Memory B cell (primary cell): ENCODE results near the gene RNF14.
"Not testable (repeated sequence)": the region's sequence is repeated elsewhere in the genome, so short reads cannot be mapped to it uniquely, and the experiment has no call there.

Experiments used
- ATAC-seq: fragments of 150-1000 bp; cut with Tn5 transposase; 2 replicates; pipeline ENCODE4 v1.10.0; 2021; ENCODE audit warnings: low read depth, mild to moderate bottlenecking, moderate library complexity
- DNase-seq, 2 donors: peaks; one replicate each; pipeline ENCODE4 v3.0.0; 2022; ENCODE audit warnings: low spot score in 2 of 2
- H3K27ac Mint-ChIP-seq: one replicate; pipeline ENCODE4 v1.8.0; 2022; ENCODE audit warnings: mild to moderate bottlenecking, moderate library complexity, mixed read lengths
- H3K27me3 Mint-ChIP-seq: one replicate; pipeline ENCODE4 v1.8.0; 2022; ENCODE audit warnings: mixed read lengths
- H3K36me3 Mint-ChIP-seq: one replicate; pipeline ENCODE4 v1.8.0; 2022; ENCODE audit warnings: mild to moderate bottlenecking, mixed read lengths
- H3K4me1 Mint-ChIP-seq: one replicate; pipeline ENCODE4 v1.8.0; 2022; ENCODE audit warnings: mixed read lengths
- H3K4me3 Mint-ChIP-seq: one replicate; pipeline ENCODE4 v1.8.0; 2022; ENCODE audit warnings: mild to moderate bottlenecking, moderate library complexity, mixed read lengths
- H3K9me3 Mint-ChIP-seq: one replicate; pipeline ENCODE4 v1.8.0; 2022; ENCODE audit warnings: mixed read lengths

Gene RNF14, protein sequence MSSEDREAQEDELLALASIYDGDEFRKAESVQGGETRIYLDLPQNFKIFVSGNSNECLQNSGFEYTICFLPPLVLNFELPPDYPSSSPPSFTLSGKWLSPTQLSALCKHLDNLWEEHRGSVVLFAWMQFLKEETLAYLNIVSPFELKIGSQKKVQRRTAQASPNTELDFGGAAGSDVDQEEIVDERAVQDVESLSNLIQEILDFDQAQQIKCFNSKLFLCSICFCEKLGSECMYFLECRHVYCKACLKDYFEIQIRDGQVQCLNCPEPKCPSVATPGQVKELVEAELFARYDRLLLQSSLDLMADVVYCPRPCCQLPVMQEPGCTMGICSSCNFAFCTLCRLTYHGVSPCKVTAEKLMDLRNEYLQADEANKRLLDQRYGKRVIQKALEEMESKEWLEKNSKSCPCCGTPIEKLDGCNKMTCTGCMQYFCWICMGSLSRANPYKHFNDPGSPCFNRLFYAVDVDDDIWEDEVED

DNA sequence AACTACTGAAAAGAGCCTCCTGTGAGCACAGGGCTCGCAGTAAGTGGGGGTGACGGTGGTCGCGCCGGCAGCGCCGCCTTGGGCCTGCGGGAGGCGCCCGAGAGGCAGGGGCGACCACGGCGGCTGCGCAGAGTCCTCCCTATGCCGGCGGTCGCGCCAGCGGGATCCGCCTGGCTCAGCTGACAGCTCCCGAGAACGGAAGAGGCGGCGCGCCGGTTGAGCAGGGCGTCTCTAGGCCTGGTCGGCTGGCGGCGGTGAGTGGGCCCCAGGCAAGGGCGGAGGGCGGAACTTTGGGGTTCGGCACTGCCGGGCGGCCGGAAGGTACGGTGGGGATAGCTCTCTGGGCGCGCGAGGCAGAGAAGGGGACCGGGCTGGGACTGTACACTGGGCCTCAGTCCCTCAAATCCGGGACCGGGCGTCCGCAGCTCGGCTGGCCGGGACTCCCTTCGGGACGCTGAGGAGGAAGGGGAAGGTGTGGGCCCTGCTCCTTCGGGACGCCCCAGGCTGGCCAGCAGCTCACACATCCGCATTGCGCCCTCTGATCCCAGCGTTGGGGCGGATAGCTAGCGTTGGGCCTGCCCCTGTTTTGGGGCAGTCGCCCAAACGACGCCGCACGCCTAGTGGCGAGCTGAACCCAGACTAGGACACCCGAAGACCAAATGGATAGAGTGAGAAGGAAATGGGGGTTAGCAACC is at the start of gene RNF14:
Gene RNF14 (plus strand): TSS at position 192 of the 695 bp plus-strand sequence. CDS start 4,484 bp downstream, outside the sequence.
- H3K27me3 Mint-ChIP-seq: no peaks in the 10 kb centered on the region
- peaks cover 35% of the 10 kb centered on the region for H3K4me1 Mint-ChIP-seq
- peak within 1 kb of the TSS; percentile 91 for H3K4me3 Mint-ChIP-seq
- DNase-seq: peak; percentile 90 to 93
- peak within 1 kb of the TSS; percentile 96 for H3K27ac Mint-ChIP-seq
- ATAC-seq: peak; percentile 93
- H3K36me3 Mint-ChIP-seq: peaks cover 6% of the 10 kb centered on the region
- no peaks in the 10 kb centered on the region for H3K9me3 Mint-ChIP-seq

DNA sequence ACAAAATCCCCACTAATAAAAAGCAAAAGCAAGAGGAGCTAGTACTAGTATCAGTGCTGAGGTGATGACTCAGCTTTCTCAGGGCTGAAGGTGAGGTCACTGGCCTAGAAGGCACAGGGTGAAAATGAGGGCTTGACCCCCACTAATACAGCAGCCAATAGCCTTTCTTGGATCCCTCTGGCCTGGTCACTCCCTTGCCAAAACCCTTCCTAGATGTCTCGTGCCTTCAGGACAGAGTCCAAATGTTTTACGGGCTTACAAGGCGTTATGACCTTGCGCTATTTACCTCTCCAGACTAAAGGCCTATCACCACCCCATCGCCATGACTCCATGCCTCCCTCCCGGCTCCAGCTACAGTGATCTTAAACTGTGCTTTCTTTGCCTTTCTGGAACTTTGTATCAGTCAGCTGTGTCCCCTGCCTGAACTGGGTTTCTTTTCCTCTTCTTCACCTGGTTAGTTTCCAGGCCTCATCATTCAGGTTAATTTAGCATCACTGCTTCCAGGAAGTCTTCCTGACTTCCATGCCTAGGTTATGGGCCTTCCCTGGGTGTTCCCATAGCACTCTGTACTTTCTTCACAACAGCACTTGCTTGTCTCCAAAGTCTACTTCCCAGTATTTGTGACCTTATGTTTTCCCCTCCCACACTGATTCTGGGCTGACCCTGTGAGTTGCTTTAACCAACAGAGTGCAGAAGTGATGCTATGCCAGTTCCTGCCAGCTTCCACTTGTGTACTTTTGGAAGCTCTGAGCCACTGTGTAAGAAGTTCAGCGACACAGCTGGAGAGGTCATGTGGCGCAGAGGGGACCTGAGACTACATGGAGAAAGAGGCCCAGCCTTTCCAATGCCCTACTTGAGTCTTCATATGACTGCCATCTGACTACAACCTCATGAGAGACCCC is 49.4 kb upstream of the RNF14 start:
- no peak overlapping the region for H3K27ac Mint-ChIP-seq
- peaks cover 3% of the 10 kb centered on the region for H3K36me3 Mint-ChIP-seq
- no peak overlapping the region for H3K4me3 Mint-ChIP-seq
- no peaks in the 10 kb centered on the region for H3K9me3 Mint-ChIP-seq
- no peak for DNase-seq
- no peak for ATAC-seq
- H3K4me1 Mint-ChIP-seq: peaks cover 22% of the 10 kb centered on the region
- no peaks in the 10 kb centered on the region for H3K27me3 Mint-ChIP-seq

DNA sequence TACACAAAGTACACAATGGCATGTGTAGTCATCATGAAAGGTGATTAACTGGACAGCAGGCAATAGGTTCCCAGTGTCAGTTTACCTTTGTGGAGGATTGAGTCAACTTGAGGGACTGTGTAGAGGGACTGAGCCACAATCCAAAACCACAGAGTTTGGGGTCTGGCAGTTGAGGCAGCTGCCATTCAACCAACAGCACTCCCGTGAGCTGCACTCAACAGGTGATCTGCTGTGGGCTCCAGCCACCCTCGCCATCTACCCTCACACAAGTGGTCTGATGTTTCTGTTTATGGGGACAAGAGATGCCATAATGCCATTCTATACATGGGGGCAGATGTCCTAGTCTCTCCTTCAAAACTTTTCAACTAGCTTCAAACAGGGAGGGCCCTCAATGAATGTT is 48.1 kb upstream of the RNF14 start:
- H3K4me3 Mint-ChIP-seq: no peak overlapping the region
- H3K27ac Mint-ChIP-seq: no peak overlapping the region
- no peaks in the 10 kb centered on the region for H3K27me3 Mint-ChIP-seq
- H3K36me3 Mint-ChIP-seq: peaks cover 8% of the 10 kb centered on the region
- H3K4me1 Mint-ChIP-seq: peaks cover 19% of the 10 kb centered on the region
- ATAC-seq (no peak), DNase-seq (no peak)
- H3K9me3 Mint-ChIP-seq: no peaks in the 10 kb centered on the region

DNA sequence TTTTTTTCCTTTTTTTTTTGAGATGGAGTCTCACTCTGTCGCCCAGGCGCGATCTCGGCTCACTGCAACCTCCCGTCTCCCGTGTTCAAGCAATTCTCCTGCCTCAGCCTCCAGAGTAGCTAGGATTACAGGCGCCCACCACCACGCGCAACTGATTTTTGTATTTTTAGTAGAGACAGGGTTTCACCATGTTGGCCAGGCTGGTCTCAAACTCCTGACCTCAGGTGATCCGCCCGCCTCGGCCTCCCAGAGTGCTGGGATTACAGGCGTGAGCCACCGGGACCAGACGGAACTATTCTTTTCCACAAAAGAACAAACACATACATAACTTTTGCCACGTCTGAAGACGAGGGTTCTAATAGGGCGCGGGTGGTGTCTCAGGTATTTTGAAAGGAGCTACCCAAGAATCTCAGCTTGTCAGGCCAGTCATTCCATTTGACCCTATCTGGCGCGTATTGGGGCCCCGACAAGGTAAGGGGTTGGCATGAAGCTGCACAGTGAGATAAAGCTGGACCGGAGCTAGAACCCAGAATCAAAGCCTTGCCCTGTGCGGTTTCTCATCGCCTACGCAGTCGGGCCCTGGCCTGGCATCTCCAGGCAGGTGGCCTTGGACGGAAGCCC is 46.0 kb upstream of the RNF14 start:
- Mint-ChIP-seq H3K4me1 (peaks cover 19% of the 10 kb centered on the region), H3K27ac (peak overlapping the region; percentile 94), H3K4me3 (peak overlapping the region; percentile 89), H3K36me3 (peaks cover 18% of the 10 kb centered on the region)
- ATAC-seq, H3K27me3 Mint-ChIP-seq, DNase-seq, H3K9me3 Mint-ChIP-seq: not testable (repeated sequence)

DNA sequence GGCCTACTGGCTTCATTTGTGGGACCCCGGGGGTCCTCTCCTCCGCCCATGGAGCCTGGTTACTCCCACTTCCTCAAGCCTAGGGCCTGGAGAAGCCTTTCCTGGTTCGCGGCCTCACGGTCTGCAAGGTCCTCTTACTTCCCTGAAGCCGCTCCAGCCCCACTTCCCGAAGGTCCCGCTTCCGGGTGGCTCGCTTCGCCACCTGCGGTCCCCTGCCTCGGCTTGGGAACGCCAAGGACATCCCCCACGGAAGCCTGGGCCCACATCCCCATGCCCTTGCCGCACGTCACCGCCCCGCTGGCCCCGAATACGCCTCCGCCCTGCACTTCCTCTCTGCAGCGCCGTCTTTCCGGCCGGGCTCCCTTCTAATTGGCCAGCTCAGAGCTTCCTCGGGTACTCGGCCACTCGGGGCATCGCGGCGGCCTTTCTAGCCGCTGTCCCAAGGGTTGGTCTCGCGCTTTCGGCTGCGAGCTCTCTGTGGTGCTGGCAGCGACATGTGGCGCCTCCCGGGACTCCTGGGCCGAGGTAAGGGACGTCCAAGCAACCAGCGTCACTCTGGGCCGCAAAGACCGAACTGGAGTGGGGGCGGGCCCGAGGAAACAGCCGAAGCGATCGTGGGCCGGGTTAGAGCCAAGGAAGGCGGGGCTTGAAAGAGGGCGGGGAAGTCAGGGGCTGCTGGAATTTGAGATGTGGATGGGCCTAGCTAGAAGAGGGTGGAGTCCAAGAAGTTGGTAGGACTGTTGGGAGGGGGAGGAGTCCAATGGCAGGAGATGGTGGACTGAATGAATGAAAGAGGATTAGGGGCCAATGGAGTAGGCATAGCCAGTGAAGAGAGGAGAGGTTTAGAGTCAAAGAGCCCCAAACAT is 45.2 kb upstream of the RNF14 start, which contains the start of gene DELE1:
Gene DELE1 (plus strand): TSS at position 424 of the 866 bp plus-strand sequence. CDS start 71 bp downstream, at position 495.
- H3K4me1 Mint-ChIP-seq: peaks cover 19% of the 10 kb centered on the region
- H3K27ac Mint-ChIP-seq: peak within 1 kb of the TSS; percentile 94
- peak within 1 kb of the TSS; percentile 89 for H3K4me3 Mint-ChIP-seq
- ATAC-seq: peak; percentile 94
- H3K27me3 Mint-ChIP-seq: no peaks in the 10 kb centered on the region
- DNase-seq: peak; percentile 85 to 87
- H3K36me3 Mint-ChIP-seq: peaks cover 21% of the 10 kb centered on the region
- H3K9me3 Mint-ChIP-seq: no peaks in the 10 kb centered on the region

DNA sequence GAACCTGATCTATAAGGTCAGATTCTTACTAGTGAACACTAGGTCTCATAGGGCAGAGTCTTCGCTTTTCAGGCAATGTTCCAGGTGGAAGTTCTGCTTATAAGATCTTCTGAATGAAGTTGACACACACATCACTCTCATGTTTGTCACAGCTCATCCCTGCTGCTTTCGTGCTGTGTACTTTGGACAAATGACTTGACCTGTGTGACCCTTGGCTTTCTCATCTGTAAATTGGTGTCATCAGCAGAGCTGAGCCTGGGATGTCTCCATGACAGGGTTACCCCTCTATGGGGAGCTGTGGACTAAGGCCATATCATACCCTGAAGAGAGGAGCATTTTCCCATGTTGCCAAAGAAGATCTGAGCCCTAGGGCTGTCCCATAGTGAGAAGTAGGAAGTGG is 42.5 kb upstream of the RNF14 start:
- H3K36me3 Mint-ChIP-seq: peaks cover 33% of the 10 kb centered on the region
- no peak overlapping the region for H3K4me3 Mint-ChIP-seq
- no peak for DNase-seq
- no peaks in the 10 kb centered on the region for H3K27me3 Mint-ChIP-seq
- no peaks in the 10 kb centered on the region for H3K9me3 Mint-ChIP-seq
- peaks cover 23% of the 10 kb centered on the region for H3K4me1 Mint-ChIP-seq
- no peak for ATAC-seq
- H3K27ac Mint-ChIP-seq: no peak overlapping the region

DNA sequence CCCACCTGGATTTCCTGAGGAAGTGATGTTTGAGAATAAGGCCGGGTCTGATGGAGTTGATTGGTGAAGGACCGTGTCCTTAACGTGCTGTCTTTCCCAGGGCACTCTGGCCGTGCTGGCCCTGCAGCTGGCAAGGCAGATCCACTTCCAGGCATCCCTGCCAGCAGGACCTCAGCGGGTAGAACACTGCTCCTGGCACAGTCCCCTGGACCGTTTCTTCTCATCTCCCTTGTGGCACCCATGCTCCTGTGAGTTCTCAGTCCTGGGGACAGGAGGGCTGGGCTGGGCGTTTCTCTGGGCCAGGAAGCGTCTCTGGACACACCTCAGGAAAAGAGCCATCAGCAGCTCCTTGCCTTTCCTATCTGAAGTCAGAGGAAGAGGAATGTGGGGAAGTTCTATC is 40.9 kb upstream of the RNF14 start:
- ATAC-seq: no peak
- DNase-seq: no peak
- Mint-ChIP-seq H3K4me1 (peaks cover 22% of the 10 kb centered on the region), H3K27me3 (no peaks in the 10 kb centered on the region), H3K27ac (peak overlapping the region; percentile 55), H3K9me3 (no peaks in the 10 kb centered on the region), H3K36me3 (peaks cover 39% of the 10 kb centered on the region), H3K4me3 (no peak overlapping the region)

DNA sequence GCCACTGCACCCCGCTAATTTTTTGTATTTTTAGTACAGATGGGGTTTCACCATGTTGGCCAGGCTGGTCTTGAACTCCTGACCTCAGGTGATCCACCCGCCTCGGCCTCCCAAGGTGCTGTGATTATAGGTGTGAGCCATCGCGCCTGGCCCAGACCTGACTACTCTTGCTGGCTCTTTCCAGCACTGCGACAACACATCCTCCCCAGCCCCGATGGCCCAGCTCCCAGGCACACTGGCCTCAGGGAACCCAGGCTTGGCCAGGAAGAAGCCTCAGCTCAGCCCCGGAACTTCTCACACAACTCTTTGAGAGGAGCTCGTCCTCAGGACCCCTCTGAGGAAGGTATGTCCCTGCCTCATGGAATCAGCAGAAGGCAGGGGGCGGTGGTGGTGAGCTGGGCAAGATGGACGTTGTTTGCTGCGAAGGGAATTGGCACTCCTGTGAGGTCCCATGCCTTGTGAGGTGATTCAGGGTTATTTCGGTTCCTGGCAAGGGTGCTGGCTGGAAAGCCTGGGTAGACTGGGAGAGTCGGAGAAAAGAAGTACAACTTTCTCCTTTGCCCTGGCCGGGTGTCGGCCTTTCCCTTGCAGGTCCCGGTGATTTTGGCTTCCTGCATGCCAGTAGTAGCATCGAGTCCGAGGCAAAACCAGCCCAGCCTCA is 39.4 kb upstream of the RNF14 start:
- Mint-ChIP-seq H3K36me3 (peaks cover 40% of the 10 kb centered on the region), H3K27ac (no peak overlapping the region)
- no peak for DNase-seq

DNA sequence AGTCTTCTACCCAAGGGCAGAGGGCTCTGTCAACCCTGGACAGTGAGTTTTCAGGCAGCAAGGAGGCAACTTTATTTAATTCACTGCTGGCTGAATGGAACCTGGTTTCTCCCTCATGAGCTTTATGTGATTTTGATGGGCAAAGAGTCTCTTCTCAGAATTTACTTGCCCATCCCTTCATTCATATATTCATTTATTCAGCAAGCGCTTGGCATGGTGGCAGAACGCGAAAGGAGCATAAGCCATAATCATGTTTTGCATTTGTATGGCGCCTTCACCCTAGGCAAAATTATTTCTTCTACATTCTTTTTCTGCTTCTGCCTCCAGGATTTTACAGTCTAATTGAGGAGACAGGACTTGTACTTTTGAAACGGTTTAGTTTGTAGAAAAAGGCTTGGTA is 37.2 kb upstream of the RNF14 start:
- Mint-ChIP-seq H3K4me3 (no peak overlapping the region), H3K9me3 (no peaks in the 10 kb centered on the region), H3K27ac (no peak overlapping the region), H3K4me1 (peaks cover 10% of the 10 kb centered on the region), H3K36me3 (peaks cover 42% of the 10 kb centered on the region), H3K27me3 (no peaks in the 10 kb centered on the region)
- DNase-seq (no peak), ATAC-seq (no peak)

More for the DNA sequence above, 39.4 kb upstream of the RNF14 start:
- ATAC-seq: no peak
- Mint-ChIP-seq H3K4me1 (peaks cover 18% of the 10 kb centered on the region), H3K4me3 (no peak overlapping the region), H3K27me3 (no peaks in the 10 kb centered on the region), H3K9me3 (no peaks in the 10 kb centered on the region)

DNA sequence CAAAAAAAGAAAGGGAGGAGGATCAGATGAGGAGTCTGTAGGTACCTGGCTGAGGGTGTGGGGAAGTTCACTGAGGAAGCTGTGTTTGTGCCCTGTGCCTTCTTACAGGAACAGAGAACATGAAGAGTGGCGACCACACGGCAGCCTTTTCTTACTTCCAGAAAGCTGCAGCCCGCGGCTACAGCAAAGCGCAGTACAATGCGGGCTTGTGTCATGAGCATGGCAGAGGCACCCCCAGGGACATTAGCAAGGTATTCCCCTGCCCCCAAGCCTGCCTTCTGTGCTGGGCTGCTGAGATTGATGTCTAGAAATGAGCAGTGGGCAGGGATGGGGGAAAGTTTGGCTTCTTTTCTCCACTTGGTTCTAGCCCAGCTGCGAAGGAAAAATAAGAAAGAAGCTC is 35.8 kb upstream of the RNF14 start:
- Mint-ChIP-seq H3K27ac (no peak overlapping the region), H3K27me3 (no peaks in the 10 kb centered on the region), H3K4me1 (peaks cover 4% of the 10 kb centered on the region), H3K4me3 (no peak overlapping the region), H3K9me3 (no peaks in the 10 kb centered on the region), H3K36me3 (peaks cover 33% of the 10 kb centered on the region)
- ATAC-seq (no peak), DNase-seq (no peak)

DNA sequence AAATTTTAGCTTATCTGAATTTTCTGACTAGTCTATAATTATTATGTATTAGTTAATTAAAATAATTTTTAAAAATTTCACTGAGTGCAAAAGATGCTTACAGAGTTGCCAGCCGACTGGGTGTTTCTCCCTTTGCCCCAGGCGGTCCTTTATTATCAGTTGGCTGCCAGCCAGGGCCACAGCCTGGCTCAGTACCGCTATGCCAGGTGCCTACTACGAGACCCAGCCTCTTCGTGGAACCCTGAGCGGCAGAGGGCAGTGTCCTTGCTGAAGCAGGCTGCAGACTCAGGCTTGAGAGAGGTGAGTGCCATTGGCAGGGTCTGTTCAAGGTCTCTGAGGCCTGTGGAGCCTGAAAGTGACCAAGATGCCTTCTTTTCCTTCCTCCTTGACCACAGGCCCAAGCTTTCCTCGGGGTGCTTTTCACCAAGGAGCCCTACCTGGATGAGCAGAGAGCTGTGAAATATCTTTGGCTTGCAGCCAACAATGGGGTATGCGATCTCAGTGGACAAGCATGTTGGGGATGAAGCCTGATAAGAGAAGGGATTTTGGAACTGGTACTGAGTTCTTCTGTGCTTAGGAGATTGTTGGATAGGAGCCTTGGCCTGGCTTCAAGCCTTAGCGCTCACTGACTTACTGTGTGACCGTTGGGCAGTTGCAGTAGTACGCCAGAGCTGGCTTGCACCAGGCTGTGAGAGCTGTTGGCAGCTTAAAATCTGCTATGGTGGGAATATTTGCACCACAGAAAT is 34.6 kb upstream of the RNF14 start:
- Mint-ChIP-seq H3K4me3 (no peak overlapping the region), H3K4me1 (peaks cover 4% of the 10 kb centered on the region), H3K27ac (no peak overlapping the region), H3K9me3 (no peaks in the 10 kb centered on the region), H3K27me3 (no peaks in the 10 kb centered on the region), H3K36me3 (peaks cover 29% of the 10 kb centered on the region)
- DNase-seq: no peak
- ATAC-seq: no peak

DNA sequence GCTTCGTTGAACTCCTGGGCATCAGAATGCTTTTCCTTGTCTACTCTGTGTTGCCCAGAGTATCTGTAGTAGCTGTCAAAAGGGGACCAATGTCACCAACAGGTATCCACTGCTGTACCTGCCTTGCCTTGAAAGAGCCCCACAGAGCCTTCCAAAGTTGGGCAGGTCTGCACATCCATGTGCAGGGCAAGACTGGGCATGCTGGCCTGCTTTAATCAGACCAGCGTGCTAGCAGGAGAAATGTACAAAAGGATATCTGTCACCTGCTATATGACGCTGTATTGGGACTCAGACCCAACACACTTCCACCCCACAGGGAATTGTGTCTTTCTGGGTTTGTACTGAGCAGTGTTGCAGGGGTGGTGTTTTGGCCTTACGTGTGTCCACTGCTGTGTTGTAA is 33.4 kb upstream of the RNF14 start:
- DNase-seq (no peak), ATAC-seq (no peak)
- peaks cover 4% of the 10 kb centered on the region for H3K4me1 Mint-ChIP-seq
- no peaks in the 10 kb centered on the region for H3K9me3 Mint-ChIP-seq
- H3K27ac Mint-ChIP-seq: no peak overlapping the region
- no peaks in the 10 kb centered on the region for H3K27me3 Mint-ChIP-seq
- no peak overlapping the region for H3K4me3 Mint-ChIP-seq
- H3K36me3 Mint-ChIP-seq: peaks cover 28% of the 10 kb centered on the region
